K562 (cell line): ENCODE measurements around the gene OLIG3. TPM values are rescaled to one million over a fixed set of nuclear protein-coding genes. Genes with fewer than 3 reads are reported as not detected.
A peak's percentile ranks its signal among the peaks of the same experiment; 100 is the strongest.

Source experiments
- ATAC-seq: fragments of 200-7000 bp; cut with Tn5 transposase; 3 replicates; pipeline ENCODE4 v1.9.1; 2020; ENCODE audit warnings: moderate library complexity
- BruUV-seq: library from RNA; stranded (reverse); fragments of 400-500 nt; replicated peaks from 2 replicates; lab custom pipeline; 2021; lab: Mats Ljungman, UMichigan
- CTCF ChIA-PET: fragments of 300-600 bp; formaldehyde crosslinking; extraction: SDS; loops from one replicate; lab custom pipeline; 2021; ENCODE audit warnings: low intra/inter-chr PET ratio; lab: Yijun Ruan, JAX
- POLR2A ChIA-PET: fragments of 300-600, 350-650 bp; sonication (Branson Sonifier 250); formaldehyde crosslinking; extraction: SDS; loops from one replicate; lab custom pipeline; 2021; ENCODE audit warnings: antibody characterized with exemption, inconsistent platforms; lab: Yijun Ruan, JAX
- DNase-seq, 4 experiments: peaks; one replicate each; pipeline versions ENCODE4 v3.0.0 to v3.0.0-alpha.2; 2011 to 2018; ENCODE audit warnings: low spot score in 3 of 4, mixed read lengths in 3 of 4; ENCODE audit errors: extremely low read depth in 1 of 4
- FAIRE-seq: peaks from 2 replicates; lab custom pipeline; 2011; peaks lifted over from hg19 to GRCh38; lab: Jason Lieb, UNC
- H2AFZ ChIP-seq: 2 replicates; pipeline ENCODE4 v1.6.0; 2011; ENCODE audit warnings: low read depth, low read length, control low read depth, inconsistent platforms
- H3K27ac ChIP-seq: fragments of 200-600 bp; 3 replicates; pipeline ENCODE4 v1.8.0; 2011; ENCODE audit warnings: low read depth, mild to moderate bottlenecking, control low read depth, inconsistent platforms, low read length, moderate library complexity, mixed read lengths; ENCODE audit errors: extremely low read depth
- H3K27me3 ChIP-seq, 2 experiments: fragments of 300-600 bp in 1 of 2; 2 replicates in 1 of 2; 3 replicates in 1 of 2; pipeline versions ENCODE4 v1.6.0 to v1.8.0; 2011; ENCODE audit warnings: inconsistent platforms in 2 of 2, low read length in 2 of 2, mild to moderate bottlenecking in 1 of 2, mixed read lengths in 1 of 2, moderate library complexity in 1 of 2; ENCODE audit not compliant: control insufficient read depth in 2 of 2, insufficient read depth in 2 of 2
- H3K36me3 ChIP-seq: fragments of 300-600 bp; 3 replicates; pipeline ENCODE4 v1.8.0; 2011; ENCODE audit warnings: mild to moderate bottlenecking, low read length, inconsistent platforms; ENCODE audit not compliant: control insufficient read depth, insufficient read depth
- H3K4me1 ChIP-seq, 2 experiments: fragments of 200-600 bp in 1 of 2; replicated peaks in 1 of 2; 2 replicates in 1 of 2; 3 replicates in 1 of 2; pipeline versions ENCODE4 v1.5.1 to v1.8.0; 2011; ENCODE audit warnings: inconsistent platforms in 2 of 2, low read length in 2 of 2, mild to moderate bottlenecking in 1 of 2, mixed read lengths in 1 of 2, moderate library complexity in 1 of 2; ENCODE audit not compliant: control insufficient read depth in 2 of 2, insufficient read depth in 2 of 2
- H3K4me2 ChIP-seq: 2 replicates; pipeline ENCODE4 v1.6.1; 2011; ENCODE audit warnings: low read length, control low read depth, inconsistent platforms, mixed read lengths; ENCODE audit not compliant: insufficient read depth
- H3K4me3 ChIP-seq: fragments of 200-600 bp; sonication (generic), shearing (Covaris generic); 2 replicates; pipeline ENCODE4 v1.5.1; 2016; ENCODE audit warnings: control low read depth, inconsistent platforms
- H3K79me2 ChIP-seq: fragments of 200-600 bp; 3 replicates; pipeline ENCODE4 v1.8.0; 2011; ENCODE audit warnings: low read length, inconsistent platforms; ENCODE audit not compliant: control insufficient read depth, insufficient read depth
- H3K9ac ChIP-seq, 2 experiments: 2 replicates each; pipeline versions ENCODE4 v1.6.0 to v1.6.1; 2011; ENCODE audit warnings: low read depth in 2 of 2, low read length in 2 of 2, control low read depth in 1 of 2, inconsistent platforms in 1 of 2, mild to moderate bottlenecking in 1 of 2, mixed read lengths in 1 of 2; ENCODE audit not compliant: insufficient read depth in 1 of 2
- H3K9me1 ChIP-seq: one replicate; pipeline ENCODE4 v1.6.0; 2011; ENCODE audit warnings: inconsistent platforms, mild to moderate bottlenecking, low read length, moderate library complexity; ENCODE audit not compliant: control insufficient read depth, insufficient read depth
- H3K9me3 ChIP-seq: replicated peaks from 2 replicates; pipeline ENCODE4 v1.5.1; 2011; ENCODE audit warnings: low read depth, low read length, inconsistent platforms; ENCODE audit not compliant: control insufficient read depth, insufficient read depth
- H4K20me1 ChIP-seq: replicated peaks from 2 replicates; pipeline ENCODE4 v1.6.1; 2011; ENCODE audit warnings: low read length, inconsistent platforms, mixed read lengths; ENCODE audit not compliant: control insufficient read depth, insufficient read depth
- GTF2E2 ChIP-seq: fragments of 200-800 bp; sonication (Bioruptor generic); IDR thresholded peaks from 2 replicates; pipeline ENCODE4 v1.6.1; 2016; ENCODE audit warnings: missing genetic modification characterization, missing compliant biosample characterization
- SAFB ChIP-seq: fragments of 200-400 bp; formaldehyde crosslinking; IDR thresholded peaks from 2 replicates; pipeline ENCODE4 v1.6.1; 2017; ENCODE audit warnings: low read depth, low read length, borderline replicate concordance
- TSC22D4 ChIP-seq: fragments of 450-650 bp; IDR thresholded peaks from 2 replicates; pipeline ENCODE4 v1.6.1; 2016; ENCODE audit warnings: missing genetic modification characterization, missing biosample characterization, control low read depth
- ZC3H11A ChIP-seq: IDR thresholded peaks from 2 replicates; pipeline ENCODE4 v1.6.1; 2012; ENCODE audit warnings: low read depth, low read length, improper control_type of control experiment
- ZFP1 ChIP-seq: fragments of 450-650 bp; formaldehyde crosslinking; IDR thresholded peaks from 2 replicates; pipeline ENCODE4 v1.4.0; 2020; ENCODE audit warnings: mild to moderate bottlenecking, mixed read lengths
- ZFX ChIP-seq: sonication (generic); formaldehyde crosslinking; IDR thresholded peaks from 2 replicates; pipeline ENCODE4 v1.8.0; 2022; ENCODE audit warnings: mild to moderate bottlenecking, missing genetic modification reagents, moderate library complexity
- WGBS: fragments of 100-300 bp; shearing (Covaris generic); methylation state at CpG from one replicate; pipeline ENCODE4 v1.1.6; 2016; ENCODE audit warnings: low coverage, mixed read lengths; ENCODE audit not compliant: insufficient coverage; ENCODE audit errors: missing lambda C conversion rate; 5-methylcytosine and 5-hydroxymethylcytosine counted together
- in situ Hi-C: fragments of 300-500 bp; cut with MboI; formaldehyde crosslinking; loops from 4 replicates; pipeline ENCODE4 v1.15.0; 2018; ENCODE audit warnings: inconsistent platforms, mixed read lengths
- intact Hi-C: fragments of 100-400 bp; cut with micrococcal nuclease; formaldehyde crosslinking; loops from 2 replicates; pipeline ENCODE4 v1.14.2; 2022
- polyA plus RNA-seq, 8 experiments: library from polyadenylated mRNA; depleted of rRNA in 4 of 8; stranded (reverse) in 5 of 8; unstranded in 3 of 8; fragments of >200 nt; fragmentation: Nextera tagmentation in 2 of 8; fragmentation: Illumina TruSeq in 1 of 8; extraction: Ambion mirVana in 2 of 8; extraction: Trizol in 1 of 8; gene quantifications; 2 replicates each; pipeline versions ENCODE4 v1.2.1 to v1.2.3, GENCODE V29; 2011 to 2014; ENCODE audit warnings: inconsistent platforms in 1 of 8, missing spikeins in 1 of 8
- total RNA-seq, 7 experiments: library from RNA; depleted of rRNA in 6 of 7; stranded (reverse); fragments of >200 nt in 6 of 7; fragmentation: Illumina TruSeq in 2 of 7; extraction: Trizol in 2 of 7; gene quantifications; 2 replicates each; pipeline versions ENCODE4 v1.2.1 to v1.2.3, GENCODE V29; 2011 to 2021; ENCODE audit warnings: low replicate concordance in 1 of 7

OLIG3 gene
- total and polyA plus RNA-seq, 9 of the 15 experiments (the other 6 are each of a cell fraction or from before 2014, with no cell fraction given) = not detected

- Histone ChIP-seq H4K20me1 (no peaks in the 10 kb centered on the region), H3K4me3 (no peak overlapping the region), H3K9me3 (no peaks in the 10 kb centered on the region), H3K27ac (no peak overlapping the region), H3K27me3 (peaks cover 0 to 8% of the 10 kb centered on the region in 2 experiments; a peak in 2 of 5 replicates), H3K9ac (no peak overlapping the region), H3K79me2 (no peaks in the 10 kb centered on the region), H3K36me3 (no peaks in the 10 kb centered on the region), H3K4me2 (no peak overlapping the region), H3K9me1 (no peaks in the 10 kb centered on the region)
- CTCF ChIA-PET = no interaction called here
- DNase-seq = no peak
- WGBS = 0% methylated on average over 2 of the region's 2 CpGs
- no TSS peak for BruUV-seq
- no peak for FAIRE-seq
- peak; percentile 79 for TF ChIP-seq ZFP1 (CRISPR knock-in tag)
- TF ChIP-seq TSC22D4 (tag) = no peak
- TF ChIP-seq, all 486 proteins: peak for 1
- intact Hi-C loops (no loop called here), in situ Hi-C loops (no loop called here)
- Histone ChIP-seq H3K4me1 (no peaks in the 10 kb centered on the region), H2AFZ (no peak overlapping the region)
- POLR2A ChIA-PET = no interaction called here
- ATAC-seq = no peak
These were observed 16.7 kb upstream of the OLIG3 start for GRCh38 chr6:137510923-137511322.

DNA sequence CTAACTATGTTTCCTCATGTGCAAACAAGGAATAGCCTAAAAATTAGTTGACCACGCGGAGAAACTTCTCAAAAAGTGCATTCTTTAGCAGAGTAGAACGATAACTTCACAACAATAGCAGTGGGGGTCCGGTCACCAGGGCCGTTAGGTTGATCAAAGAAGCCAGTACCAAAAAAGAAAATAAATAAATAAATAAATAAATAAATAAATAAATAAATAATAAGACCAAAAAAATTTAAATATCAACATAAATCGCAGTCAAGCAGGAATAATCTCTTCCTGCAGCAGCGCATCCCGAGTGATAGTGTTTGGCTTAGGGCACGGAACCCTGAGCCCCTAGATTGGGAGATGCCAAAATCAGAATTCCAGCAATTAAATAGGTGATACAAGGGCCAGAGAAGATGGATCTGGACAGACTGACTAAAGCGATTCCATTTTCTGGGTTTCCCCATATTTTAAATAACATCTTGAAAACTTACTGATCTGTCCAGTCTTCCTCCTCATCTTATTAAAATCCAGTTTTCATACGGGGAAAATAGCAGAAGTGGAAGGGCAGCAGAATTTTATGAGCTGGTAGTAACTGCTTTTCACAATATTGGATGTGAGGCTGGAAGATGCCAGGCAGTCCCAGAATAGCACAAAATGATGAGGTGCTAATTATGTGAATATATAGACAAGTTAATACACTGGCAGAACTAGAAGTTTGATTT, 4.4 kb upstream of the OLIG3 start:
- Histone ChIP-seq H3K36me3 (no peaks in the 10 kb centered on the region), H3K27ac (no peak overlapping the region), H3K4me1 (peaks cover 0 to 8% of the 10 kb centered on the region in 2 experiments; a peak in 1 of 5 replicates), H3K9ac (no peak overlapping the region), H3K27me3 (peaks cover 40 to 46% of the 10 kb centered on the region in 2 experiments), H3K9me3 (no peaks in the 10 kb centered on the region), H3K4me2 (no peak overlapping the region), H3K79me2 (no peaks in the 10 kb centered on the region), H4K20me1 (peaks cover 4% of the 10 kb centered on the region), H3K4me3 (no peak overlapping the region), H3K9me1 (no peaks in the 10 kb centered on the region), H2AFZ (no peak overlapping the region)
- 14% methylated on average over 11 of the region's 11 CpGs for WGBS
- DNase-seq (no peak), ATAC-seq (no peak), FAIRE-seq (no peak)
- ChIA-PET POLR2A (interaction anchor here (0.7 kb wide), 1 partner anchor 666 kb away, joined by 3 read pairs; no protein-coding TSS in a partner anchor), CTCF (no interaction called here)
- no peak for TF ChIP-seq SAFB
- TF ChIP-seq ZFX (CRISPR knock-in tag) = no peak
- no peak for TF ChIP-seq GTF2E2
- 0 out of 2 replicates have a peak, but pooled peaks have one; percentile 61 for TF ChIP-seq ZC3H11A
- no TSS peak for BruUV-seq
- intact Hi-C loops = loop anchor here (10.0 kb wide), 1 partner anchor 506 kb away; no protein-coding TSS in a partner anchor
- in situ Hi-C loops = no loop called here
